NCI-H1694 (cell line): Measurements from ENCODE around the gene ACAP2.
"Not testable (repeated sequence)": the region's sequence is repeated elsewhere in the genome, so short reads cannot be mapped to it uniquely, and the experiment has no call there.

Experiments used
- DNase-seq: peaks from one replicate; lab custom pipeline; 2025; lab: John Stamatoyannopoulos, UW

Gene ACAP2

DNA sequence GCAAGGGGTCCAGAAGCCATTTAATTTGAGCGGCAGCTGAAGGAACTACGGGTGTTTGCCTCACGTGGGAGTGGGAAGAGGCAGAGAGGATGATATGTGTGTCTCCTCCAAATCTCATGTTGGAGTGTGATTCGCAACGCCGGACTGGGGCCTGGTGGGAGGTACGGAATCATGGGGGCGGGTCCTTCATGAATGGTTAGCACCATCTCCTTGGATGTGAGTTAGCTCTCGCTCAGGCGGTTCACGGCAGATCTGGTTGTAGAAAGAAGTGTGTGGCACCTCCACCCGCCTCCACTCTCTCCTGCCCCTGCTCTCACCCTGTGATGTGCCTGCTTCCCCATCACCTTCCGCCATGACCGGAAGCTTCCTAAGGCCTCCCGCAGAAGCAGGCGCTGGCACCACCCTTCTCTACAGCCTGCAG lies 197.3 kb downstream of the ACAP2 start:
- DNase-seq = no peak

GRCh38 chr3:195241592-195242355 lies 201.0 kb downstream of the ACAP2 start:
- DNase-seq = no peak

DNA sequence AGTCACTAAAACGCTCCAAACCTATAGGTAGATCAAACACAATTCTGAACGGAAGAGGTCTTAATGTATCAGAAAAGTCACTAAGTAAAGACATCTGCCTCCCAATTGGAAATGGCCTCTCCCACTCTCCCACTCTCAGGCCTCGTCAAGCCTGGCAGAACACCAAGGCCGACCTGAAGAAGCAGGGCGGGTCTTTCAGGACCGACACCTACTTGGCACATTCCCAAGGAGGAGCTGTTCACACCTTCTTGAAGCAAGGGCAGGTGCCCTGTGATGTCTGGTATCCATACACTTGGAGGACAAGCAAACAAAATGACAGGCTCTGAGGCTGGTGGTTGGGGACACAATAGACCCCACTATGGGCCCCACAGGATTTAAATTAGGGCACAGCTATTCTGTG lies 201.9 kb downstream of the ACAP2 start:
- DNase-seq = no peak

DNA sequence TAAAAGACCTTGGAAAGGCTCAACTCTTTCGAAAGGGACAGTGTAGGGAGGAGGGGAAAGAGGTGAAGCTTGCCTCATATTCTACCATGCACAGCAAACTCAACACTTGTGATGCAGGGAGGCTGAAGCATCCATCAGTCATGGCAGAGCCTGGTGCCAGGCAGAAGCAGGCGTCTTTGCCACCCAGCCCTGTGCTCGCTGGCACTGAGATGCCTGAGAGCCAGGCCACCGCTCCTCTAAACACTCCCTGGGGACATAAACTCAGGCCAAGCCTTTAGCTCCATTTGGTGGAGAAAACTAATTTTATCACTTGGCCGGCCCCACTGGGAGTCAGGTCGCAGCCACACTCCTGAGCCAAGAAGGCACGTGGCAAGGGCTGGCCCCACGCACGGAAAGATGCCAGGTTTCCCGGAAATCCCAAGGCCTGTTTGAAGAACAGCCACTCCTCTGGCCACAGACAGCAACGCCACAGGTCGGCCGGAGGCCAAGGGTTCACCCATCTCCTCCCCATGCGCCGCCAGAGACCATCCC lies 202.6 kb downstream of the ACAP2 start:
- no peak for DNase-seq

DNA sequence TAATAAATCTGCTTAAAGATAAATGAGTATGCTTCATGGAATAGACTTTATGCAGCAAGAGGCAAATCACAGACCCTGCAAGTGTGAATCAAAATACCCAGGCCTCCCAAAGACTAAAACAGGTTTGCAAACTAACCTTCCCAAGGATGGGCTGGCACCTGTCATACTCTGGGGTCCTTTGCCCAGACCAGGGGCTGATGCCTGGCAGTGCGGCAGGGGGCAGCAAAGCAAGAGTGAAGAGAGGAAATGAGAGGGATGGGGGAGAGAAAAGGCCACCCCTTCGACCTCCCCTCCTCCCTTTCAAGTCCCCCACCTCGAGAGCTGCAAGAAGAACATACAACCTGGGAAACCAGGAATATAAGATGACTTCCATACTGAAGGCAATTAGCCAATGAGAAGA lies 203.7 kb downstream of the ACAP2 start:
- no peak for DNase-seq

DNA sequence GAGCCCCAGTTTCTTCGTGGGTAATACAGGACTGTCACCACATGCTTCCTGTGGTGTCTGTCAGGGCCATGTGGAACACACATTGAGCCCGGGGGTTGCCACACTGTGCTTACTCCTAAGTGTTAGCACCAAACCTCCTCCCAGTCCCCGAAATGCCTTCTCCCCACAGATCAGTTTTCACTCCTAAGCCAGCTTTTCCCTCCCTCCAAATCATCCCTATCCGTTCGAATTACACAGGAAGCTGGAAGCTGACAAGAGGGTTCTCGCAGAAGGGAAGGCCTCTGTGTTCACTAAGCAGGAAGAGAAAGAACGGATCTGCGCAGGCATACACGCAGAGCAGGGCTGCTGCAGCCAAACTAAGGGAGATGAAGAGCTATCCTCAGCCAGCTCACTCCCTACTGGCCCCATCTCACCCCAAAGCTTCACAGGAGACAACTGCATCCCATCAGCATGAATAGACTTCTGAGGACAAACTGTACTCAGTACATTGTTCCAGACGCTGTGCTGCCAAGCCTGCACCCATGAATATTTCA lies 204.2 kb downstream of the ACAP2 start:
- DNase-seq = no peak

GRCh38 chr3:195238081-195238571 lies 204.7 kb downstream of the ACAP2 start:
- no peak for DNase-seq

DNA sequence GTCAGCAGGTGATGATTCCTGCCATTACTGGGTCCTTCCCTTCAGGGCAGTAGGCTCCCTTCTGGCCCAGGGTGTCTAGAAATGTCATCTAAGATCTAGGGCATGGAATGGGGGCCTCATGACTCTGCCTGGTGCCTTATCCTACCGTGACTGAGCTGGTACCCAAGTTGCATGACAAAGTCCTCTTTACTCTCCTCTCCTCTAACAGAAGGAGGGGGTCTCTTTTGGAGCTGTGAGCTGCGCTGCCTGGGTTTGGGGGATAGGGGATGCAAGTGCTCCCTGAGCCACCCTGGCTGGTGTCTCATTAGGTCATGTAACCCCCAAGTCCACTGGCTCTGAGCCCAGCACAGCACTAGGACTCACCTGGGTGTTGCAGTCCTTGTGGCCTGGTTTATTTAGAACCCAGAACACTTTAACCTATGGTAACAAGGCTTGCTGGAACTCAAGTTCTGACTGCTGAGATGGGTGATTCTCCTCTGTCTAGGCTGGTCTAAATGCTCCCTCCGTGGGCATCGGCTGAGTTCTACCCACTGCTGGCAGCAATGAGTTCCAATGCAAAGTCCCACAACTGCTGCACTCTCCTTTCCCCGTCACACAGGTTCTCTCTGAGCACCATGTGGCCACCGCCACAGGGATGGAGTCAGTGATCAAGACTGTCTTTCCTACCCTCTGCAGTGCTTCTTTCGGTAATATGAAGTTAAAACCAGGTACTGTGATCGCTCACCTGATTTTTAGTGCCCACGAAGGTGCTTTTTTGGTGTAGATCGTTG lies 205.8 kb downstream of the ACAP2 start:
- DNase-seq = no peak

GRCh38 chr3:195236076-195236798 lies 206.6 kb downstream of the ACAP2 start:
- no peak for DNase-seq

GRCh38 chr3:195230244-195230643 lies 212.6 kb downstream of the ACAP2 start:
- no peak for DNase-seq

DNA sequence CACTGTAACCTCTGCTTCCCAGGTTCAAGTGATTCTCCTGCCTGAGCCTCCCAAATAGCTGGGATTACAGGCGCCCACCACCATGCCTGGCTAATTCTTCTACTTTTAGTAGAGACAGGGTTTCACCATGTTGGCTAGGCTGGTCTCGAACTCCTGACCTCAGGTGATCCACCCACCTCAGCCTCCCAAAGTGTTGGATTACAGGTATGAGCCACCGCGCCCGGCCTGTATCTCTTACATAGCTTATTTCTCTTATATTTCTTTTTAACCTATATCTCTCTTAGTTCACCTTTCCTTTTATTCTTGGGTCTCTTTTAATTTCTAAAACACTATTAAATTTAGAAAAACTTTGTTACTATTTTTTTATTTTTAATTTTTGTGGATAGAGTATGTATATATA lies 213.9 kb downstream of the ACAP2 start:
- DNase-seq = not testable (repeated sequence)

- DNase-seq = no peak
Observed at GRCh38 chr3:195227871-195228270, 214.9 kb downstream of the ACAP2 start.

- DNase-seq = no peak
Observed at GRCh38 chr3:195226900-195227447, 215.8 kb downstream of the ACAP2 start.

DNA sequence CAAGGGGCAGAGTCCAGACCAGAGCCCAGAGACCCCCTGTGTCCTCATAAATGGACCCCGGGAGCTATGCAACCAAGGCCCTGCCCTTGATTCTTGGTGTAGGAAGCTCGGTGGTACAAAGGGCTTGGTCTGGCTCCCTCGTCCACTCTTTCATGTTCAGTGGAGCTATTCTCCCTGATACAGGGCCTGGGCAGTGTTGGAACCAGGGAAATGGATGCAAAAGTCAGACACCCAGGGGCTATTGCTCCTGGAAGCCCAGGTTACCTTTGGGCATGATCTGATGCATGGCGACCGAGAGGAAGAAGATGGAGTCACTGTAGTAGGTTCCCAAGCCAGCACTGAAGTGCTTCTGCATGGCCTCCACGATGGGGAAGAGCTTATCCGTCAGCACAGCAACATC lies 216.4 kb downstream of the ACAP2 start:
- no peak for DNase-seq

DNA sequence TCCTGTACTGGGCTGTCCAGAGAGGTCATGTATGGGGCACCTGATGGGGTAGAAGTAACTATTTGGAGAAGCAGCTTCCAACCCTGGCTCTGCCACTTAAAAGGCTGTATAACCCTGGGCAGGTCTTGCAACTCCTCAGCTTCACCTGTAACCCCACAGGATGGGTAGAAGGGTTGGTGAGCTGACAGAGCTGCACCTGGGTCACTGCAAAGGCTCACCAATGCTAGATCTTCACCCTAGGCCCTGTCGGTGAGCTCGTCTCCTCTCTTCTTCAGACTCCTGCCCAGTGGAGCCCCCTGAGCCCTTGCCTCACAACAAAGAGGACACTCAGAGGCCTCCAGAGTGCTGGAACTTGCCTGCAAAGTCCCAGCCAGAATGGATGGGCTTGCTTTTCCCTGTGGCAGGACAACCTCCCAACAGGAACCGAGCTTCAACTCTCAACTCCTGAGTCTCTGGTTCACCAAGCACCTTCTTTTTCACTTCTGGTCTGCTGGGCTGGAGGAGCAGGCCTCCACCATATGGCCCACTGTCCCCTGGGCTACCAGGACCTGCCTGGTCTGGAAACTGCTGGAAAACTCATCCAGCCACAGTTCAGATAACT lies 217.7 kb downstream of the ACAP2 start:
- no peak for DNase-seq
